Hematopoietic multipotent progenitor cell treated with erythropoietin and hydrocortisone succinate and interleukin-3 and kit ligand, for 4 days (in vitro differentiated cells): ENCODE data around the gene SLC7A10.
A peak's percentile ranks its signal among the peaks of the same experiment; 100 is the strongest.
"Not testable (repeated sequence)": the region's sequence is repeated elsewhere in the genome, so short reads cannot be mapped to it uniquely, and the experiment has no call there.

ENCODE experiments used
- DNase-seq: peaks from one replicate; pipeline ENCODE4 v3.0.0-alpha.2; 2015

Gene SLC7A10

DNA sequence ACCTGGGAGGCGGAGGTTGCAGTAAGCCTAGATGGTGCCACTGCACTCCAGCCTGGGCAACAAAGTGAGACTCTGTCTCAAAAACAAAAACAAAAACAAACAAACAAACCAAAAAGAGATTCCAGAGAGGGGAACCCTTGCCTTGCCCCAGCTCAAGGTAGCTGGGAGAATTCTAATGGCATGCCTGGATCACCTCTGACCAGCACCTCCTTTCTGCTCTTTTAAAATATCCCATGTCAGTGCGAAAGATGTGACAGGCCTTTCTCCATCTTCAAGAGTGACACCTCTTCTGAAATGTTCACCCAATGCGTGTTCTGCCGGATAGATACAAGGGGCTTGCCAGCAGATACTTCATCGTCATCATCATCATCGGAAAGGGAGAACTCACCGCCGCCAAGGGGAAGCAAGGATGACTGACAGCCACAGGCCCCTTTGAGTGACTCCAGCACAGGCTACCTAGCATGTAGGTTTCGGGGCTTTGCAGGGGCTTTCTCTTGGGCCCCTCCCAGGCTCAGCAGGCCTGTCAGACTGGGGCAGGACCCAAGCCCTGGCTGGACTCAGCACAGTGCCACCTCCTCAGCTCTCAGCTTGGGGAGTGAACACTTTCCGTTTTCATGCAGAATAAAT, 50.4 kb downstream of the SLC7A10 start:
- DNase-seq, result no peak

DNA sequence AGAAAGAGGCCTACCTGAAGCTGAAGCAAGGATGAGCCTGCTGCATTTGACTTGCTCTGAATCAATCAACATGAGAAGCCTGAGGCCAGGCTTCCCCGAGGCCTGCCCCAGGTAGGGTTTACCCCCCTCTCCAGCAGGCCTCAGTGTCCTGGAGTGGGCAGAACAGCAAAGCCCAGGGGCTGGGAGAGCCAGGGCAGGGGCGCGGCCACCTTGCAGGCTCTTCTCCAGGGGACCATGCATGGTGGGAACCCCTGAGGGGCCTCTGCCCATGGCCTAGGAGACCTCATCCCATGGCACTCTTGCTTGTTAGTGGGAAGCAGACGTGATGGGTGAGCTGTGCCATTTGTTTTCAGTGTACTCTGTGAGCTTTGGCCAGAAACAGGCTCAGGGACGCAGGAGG, 51.5 kb downstream of the SLC7A10 start:
- no peak for DNase-seq

DNA sequence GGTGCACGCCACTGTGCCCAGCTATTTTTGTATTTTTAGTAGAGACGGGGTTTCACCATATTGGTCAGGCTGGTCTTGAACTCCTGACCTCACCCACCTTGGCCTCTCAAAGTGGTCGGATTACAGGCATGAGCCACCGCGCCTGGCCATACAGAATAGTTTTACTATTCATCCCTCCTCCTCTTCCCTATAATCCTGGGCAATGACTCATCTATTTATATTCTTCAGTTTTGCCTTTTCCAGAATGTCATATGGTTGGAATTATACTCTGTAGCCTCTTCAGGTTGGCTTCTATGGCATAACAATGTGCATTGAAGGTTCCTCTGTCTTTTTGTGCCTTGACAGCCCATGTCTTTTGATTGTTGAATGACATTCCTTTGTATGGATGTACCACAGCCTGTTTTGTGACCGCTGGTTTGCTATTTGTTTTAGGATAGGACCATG, 53.7 kb downstream of the SLC7A10 start:
- DNase-seq, result no peak

DNA sequence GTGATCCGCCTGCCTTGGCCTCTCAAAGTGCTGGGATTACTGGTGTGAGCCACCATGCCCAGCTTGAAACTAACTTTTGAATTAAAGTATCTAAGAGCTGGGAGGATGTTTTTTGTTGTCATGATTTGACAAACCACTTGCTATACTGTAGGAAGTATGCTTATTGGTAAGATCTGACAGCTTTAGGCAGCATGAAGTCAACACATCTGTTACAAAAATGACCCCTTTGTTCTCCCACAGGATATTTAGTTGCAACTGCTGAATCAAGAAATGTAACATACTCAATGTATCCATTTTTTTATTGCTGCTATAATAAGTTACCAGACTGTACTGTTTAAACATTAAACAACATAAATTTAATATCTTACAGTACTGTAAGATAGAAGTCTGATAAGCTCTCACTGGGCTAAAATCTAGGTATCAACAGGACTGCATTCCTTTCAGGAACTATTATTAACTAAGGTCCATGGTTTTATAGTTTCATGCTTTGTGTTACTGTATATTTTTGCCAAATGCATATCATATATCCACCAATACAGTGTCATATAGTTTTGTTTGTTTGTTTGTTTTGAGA, 54.3 kb downstream of the SLC7A10 start:
- DNase-seq, result no peak

DNA sequence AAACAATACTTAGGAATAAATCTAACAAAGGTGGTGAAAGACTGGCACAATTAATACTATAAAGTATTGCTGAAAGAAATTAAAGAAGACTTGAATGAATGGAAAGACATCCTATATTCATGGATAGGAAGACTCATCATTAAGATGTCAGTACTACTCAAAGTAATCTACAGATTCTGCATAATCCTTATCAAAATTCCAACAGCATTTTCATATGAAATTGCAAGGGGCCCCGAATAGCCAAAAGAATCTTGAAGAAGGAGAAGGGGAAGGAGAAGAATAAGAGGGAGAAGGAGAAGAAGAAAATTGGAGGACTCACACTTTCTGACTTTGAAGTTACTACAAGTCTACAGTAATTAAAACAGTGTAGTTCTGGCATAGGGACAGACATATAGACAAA, 57.1 kb downstream of the SLC7A10 start:
- DNase-seq, result no peak

DNA sequence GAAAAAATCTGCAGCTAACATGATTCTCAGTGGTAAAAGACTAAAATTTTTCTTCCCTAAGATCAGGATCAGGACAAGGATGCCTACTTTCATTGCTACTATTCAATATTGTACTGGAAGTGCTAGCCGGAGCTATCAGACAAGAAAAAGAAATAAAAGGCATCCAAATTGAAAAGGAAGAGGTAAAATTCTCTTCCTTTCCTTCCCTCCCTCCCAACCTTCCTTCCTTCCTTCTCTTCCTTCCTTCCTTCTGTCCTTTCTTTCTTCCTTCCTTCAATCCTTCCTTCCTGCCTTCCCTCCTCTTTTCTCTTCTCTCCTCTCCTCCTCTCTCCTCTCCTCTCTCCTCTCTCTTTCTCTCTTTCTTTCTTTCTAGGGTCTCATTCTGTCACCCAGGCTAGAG, 58.2 kb downstream of the SLC7A10 start:
- DNase-seq, result no peak

DNA sequence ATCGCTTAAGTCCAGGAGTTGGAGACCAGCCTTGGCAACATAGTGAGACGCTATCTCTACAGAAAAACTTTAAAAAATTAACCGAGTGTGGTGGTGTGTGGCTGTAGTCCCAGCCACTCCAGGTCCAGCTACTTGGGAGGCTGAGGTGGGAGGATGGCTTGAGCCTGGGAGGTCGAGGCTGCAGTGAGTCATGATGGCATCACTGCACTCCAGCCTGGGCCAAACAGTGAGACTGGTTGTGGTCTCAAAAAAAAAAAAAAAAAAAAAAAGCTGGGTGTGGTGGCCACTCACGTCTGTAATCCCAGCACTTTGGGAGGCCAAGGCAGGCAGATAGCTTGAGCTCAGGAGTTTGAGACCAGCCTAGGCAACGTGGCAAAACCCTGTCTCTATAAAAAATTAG, 59.6 kb downstream of the SLC7A10 start:
- DNase-seq, result not testable (repeated sequence)

DNA sequence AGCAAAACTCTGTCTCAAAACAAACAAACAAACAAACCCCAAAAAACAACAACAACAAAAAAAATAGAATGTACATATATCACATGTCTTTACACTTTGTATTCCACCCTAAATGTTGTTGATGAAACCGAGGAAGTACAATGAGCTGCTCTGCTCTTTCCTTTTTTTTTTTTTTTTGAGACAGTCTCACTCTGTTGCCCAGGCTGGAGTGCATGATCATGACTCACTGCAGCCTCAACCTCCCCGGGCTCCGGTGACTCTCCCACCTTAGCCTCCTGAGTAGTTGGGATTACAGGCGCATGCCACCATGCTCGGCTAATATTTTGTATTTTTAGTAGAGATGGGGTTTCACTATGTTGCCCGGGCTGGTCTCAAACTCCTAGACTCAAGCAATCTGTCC, 62.2 kb downstream of the SLC7A10 start:
- DNase-seq, result no peak

DNA sequence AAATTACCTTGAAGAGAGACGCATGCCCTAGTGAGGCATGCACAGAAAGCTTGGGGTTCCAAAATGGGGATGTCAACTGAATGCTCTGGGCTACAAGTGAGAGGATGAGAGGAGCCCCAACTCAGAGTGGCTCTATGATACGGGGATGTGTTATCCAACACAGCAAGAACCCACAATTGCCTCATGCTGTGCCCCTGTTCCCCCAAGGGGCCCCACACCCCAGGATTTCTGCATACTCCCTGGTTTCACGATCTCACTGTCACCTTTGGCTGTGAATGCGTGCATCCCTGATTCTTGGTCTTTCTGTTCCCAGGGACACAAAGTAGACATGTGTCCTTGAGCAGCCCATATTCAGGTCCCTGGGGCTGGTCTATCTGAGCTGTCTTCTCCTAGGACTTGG, 64.4 kb downstream of the SLC7A10 start:
- DNase-seq, result peak; percentile 13

DNA sequence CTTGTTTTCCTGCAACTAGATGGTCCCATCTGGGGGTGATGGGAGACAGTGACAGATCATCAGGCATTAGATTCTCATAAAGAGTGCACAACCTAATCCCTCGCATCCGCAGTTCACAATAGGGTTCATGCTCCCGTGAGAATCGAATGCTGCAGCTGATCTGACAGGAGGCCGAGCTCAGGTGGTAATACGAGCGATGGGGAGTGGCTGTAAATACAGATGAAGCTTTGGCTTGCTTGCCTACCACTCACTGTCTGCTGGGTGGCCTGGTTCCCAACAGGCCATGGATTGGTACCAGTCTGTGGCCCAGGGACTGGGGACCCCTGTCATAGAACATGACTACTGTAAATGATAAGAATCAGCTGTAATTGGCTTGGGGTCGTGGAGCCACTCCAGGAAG, 65.8 kb downstream of the SLC7A10 start:
- no peak for DNase-seq

DNA sequence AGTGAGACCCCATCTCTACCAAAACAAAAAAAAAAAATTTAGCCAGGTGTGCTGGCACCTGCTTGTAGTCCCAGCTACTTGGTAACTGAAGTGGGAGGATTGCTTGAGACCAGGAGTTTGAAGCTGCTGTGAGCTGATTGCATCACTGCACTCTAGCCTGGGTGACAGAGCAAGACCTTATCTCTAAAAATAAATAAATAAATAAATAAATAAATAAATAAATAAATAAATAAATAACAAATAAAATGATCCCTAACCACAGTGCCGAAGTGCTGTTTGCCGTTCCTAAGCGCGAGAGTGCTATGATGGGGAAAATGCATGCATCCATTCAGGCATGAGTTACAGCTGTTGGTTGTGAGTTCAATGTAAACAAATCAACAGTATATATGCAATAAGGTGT, 66.5 kb downstream of the SLC7A10 start:
- no peak for DNase-seq
